ENCODE measurements around the gene POLR2L. TPM values are rescaled to one million over a fixed set of nuclear protein-coding genes. Genes with fewer than 3 reads are reported as not detected.

Gene POLR2L
- 77.8 and 107 TPM in 2 replicates for total RNA-seq

GRCh38 chr11:842370-843002 lies at the start of gene POLR2L, which contains the start of gene TSPAN4:
POLR2L (minus strand) TSS chr11:842529; CDS start chr11:842508, 21 bp downstream.
TSPAN4 (plus strand) TSS chr11:842852; CDS start chr11:850305, 7,453 bp downstream.

GRCh38 chr11:832529-833113 lies 9.7 kb downstream of the POLR2L start, which contains the start of gene CD151:
CD151 (plus strand) TSS chr11:832952; CDS start chr11:836070, 3,118 bp downstream.

GRCh38 chr11:827897-828192 lies 14.5 kb downstream of the POLR2L start, which contains the start of gene CRACR2B:
CRACR2B (plus strand) TSS chr11:827919; CDS start chr11:828608, 689 bp downstream.

GRCh38 chr11:818396-819128 lies 23.8 kb downstream of the POLR2L start, which contains the start of gene PNPLA2:
PNPLA2 (plus strand) TSS chr11:818914; CDS start chr11:819719, 805 bp downstream.

GRCh38 chr11:809287-810039 lies 32.9 kb downstream of the POLR2L start, which contains the start of gene RPLP2:
RPLP2 (plus strand) TSS chr11:809967; CDS start chr11:810235, 268 bp downstream.

GRCh38 chr11:798093-798713 lies 44.1 kb downstream of the POLR2L start, which contains the start of gene SLC25A22:
SLC25A22 (minus strand) TSS chr11:798281; CDS start chr11:795006, 3,275 bp downstream.

GRCh38 chr11:789943-790342 lies 52.4 kb downstream of the POLR2L start, which contains the start of gene CEND1:
CEND1 (minus strand) TSS chr11:790090; CDS start chr11:788576, 1,514 bp downstream.

Other genes starting within 250 kb of the POLR2L start
- gene IRF7, start 226.6 kb downstream of the POLR2L start, total RNA-seq, result 11.3 and 14.7 TPM in 2 replicates
- not detected in 2 replicates for gene CDHR5, start 217.6 kb downstream of the POLR2L start, total RNA-seq
- gene SCT, start 215.3 kb downstream of the POLR2L start, total RNA-seq, result not detected in 2 replicates
- gene DRD4, start 205.3 kb downstream of the POLR2L start, total RNA-seq, result not detected in 2 replicates
- 20.6 and 23.9 TPM in 2 replicates for gene DEAF1, start 147.3 kb downstream of the POLR2L start, total RNA-seq
- gene TMEM80, start 146.7 kb downstream of the POLR2L start, total RNA-seq, result 20.3 and 34.6 TPM in 2 replicates
- gene EPS8L2, start 136.3 kb downstream of the POLR2L start, total RNA-seq, result 11.7 and 15.0 TPM in 2 replicates
- 184 and 216 TPM in 2 replicates for gene TALDO1, start 95.1 kb downstream of the POLR2L start, total RNA-seq
- gene GATD1, start 65.0 kb downstream of the POLR2L start, total RNA-seq, result 15.9 and 16.6 TPM in 2 replicates
- 0.49 and 0.94 TPM in 2 replicates for gene CEND1, start 52.4 kb downstream of the POLR2L start, total RNA-seq
- 15.4 and 34.4 TPM in 2 replicates for gene SLC25A22, start 44.2 kb downstream of the POLR2L start, total RNA-seq
- gene PIDD1, start 37.3 kb downstream of the POLR2L start, total RNA-seq, result 6.1 and 9.3 TPM in 2 replicates
- gene RPLP2, start 32.6 kb downstream of the POLR2L start, total RNA-seq, result 563 and 660 TPM in 2 replicates
- 51.4 and 52.8 TPM in 2 replicates for gene PNPLA2, start 23.6 kb downstream of the POLR2L start, total RNA-seq
- gene CRACR2B, start 14.6 kb downstream of the POLR2L start, total RNA-seq, result 1.1 and 1.7 TPM in 2 replicates
- gene CD151, start 9.6 kb downstream of the POLR2L start, total RNA-seq, result 286 and 398 TPM in 2 replicates
- gene TSPAN4, start 323 bp upstream of the POLR2L start, total RNA-seq, result 207 and 222 TPM in 2 replicates
- 110 and 127 TPM in 2 replicates for gene CHID1, start 68.3 kb upstream of the POLR2L start, total RNA-seq
- 37.3 and 40.8 TPM in 2 replicates for gene AP2A2, start 83.3 kb upstream of the POLR2L start, total RNA-seq
- not detected in 2 replicates for gene MUC6, start 194.2 kb upstream of the POLR2L start, total RNA-seq
- not detected in 2 replicates for gene MUC2, start 232.3 kb upstream of the POLR2L start, total RNA-seq

Measured in cardiac ventricle fibroblast (primary cell).